ENCODE data around the gene MED8. TPM values are rescaled to one million over a fixed set of nuclear protein-coding genes. Genes with fewer than 3 reads are reported as not detected.

The MED8 gene
- total and polyA plus RNA-seq, 2 of the 13 experiments (the other 11 are each of a cell fraction or from before 2014, with no cell fraction given): 16.9 to 77.4 TPM

GRCh38 chr1:43367904-43368645 is 21.5 kb downstream of the MED8 start, which contains the start of gene ELOVL1 (continued):
- peak; percentile 69 for TF ChIP-seq RFXAP (CRISPR knock-in tag; IDR thresholded peaks at IDR 0.05; ENCODE audit: borderline replicate concordance)
- TF ChIP-seq ZMAT3 (CRISPR knock-in tag; conservative IDR thresholded peaks at IDR 0.05): peak; percentile 86
- TF ChIP-seq KMT2A (CRISPR knock-in tag; IDR thresholded peaks at IDR 0.05): peak; percentile 80
- TF ChIP-seq TEF (CRISPR knock-in tag; IDR thresholded peaks at IDR 0.05): 0 out of 2 replicates have a peak, but pooled peaks have one; percentile 15
- TF ChIP-seq ZNF20 (CRISPR knock-in tag; IDR thresholded peaks at IDR 0.05): no peak
- TF ChIP-seq ZNF777 (CRISPR knock-in tag; IDR thresholded peaks at IDR 0.05): peak; percentile 90
- peak; percentile 89 for TF ChIP-seq ZNF160 (CRISPR knock-in tag; IDR thresholded peaks at IDR 0.05)
- peak; percentile 62 for TF ChIP-seq ELF1 (CRISPR knock-in tag; IDR thresholded peaks at IDR 0.05)
- TF ChIP-seq HOXA5 (CRISPR knock-in tag; IDR thresholded peaks at IDR 0.05): peak; percentile 62; the same call in 1 of the 2 replicates
- no peak for TF ChIP-seq PAF1 (CRISPR knock-in tag; IDR thresholded peaks at IDR 0.05)
- TF ChIP-seq NRL (CRISPR knock-in tag; IDR thresholded peaks at IDR 0.05; ENCODE audit: borderline replicate concordance): peak; percentile 81
- peak; percentile 65 for TF ChIP-seq HNRNPLL (IDR thresholded peaks at IDR 0.05; ENCODE audit: low read depth, low read length, poor library complexity, severe bottlenecking)
- TF ChIP-seq HNRNPUL1 (IDR thresholded peaks at IDR 0.05; ENCODE audit: low read depth, low read length): no peak
- peak; percentile 64 for TF ChIP-seq HOXA3 (CRISPR knock-in tag; IDR thresholded peaks at IDR 0.05)
- no peak for TF ChIP-seq SP140L (CRISPR knock-in tag; IDR thresholded peaks at IDR 0.05; ENCODE audit: borderline replicate concordance)
- peak; percentile 69 for TF ChIP-seq XRCC5 (optimal IDR thresholded peaks at IDR 0.05; ENCODE audit: low read length)
- no peak for TF ChIP-seq GATA4 (IDR thresholded peaks at IDR 0.05; ENCODE audit: borderline replicate concordance, low read depth)
- 0 out of 2 replicates have a peak, but pooled peaks have one; percentile 76 for TF ChIP-seq ATAD3A (CRISPR knock-in tag; IDR thresholded peaks at IDR 0.05)
- no peak for TF ChIP-seq ZNF326 (CRISPR knock-in tag; IDR thresholded peaks at IDR 0.05; ENCODE audit: borderline replicate concordance)
- TF ChIP-seq SMYD3 (CRISPR knock-in tag; IDR thresholded peaks at IDR 0.05): peak; percentile 92
- TF ChIP-seq HOXA7 (CRISPR knock-in tag; IDR thresholded peaks at IDR 0.05): 0 out of 2 replicates have a peak, but pooled peaks have one; percentile 20
- peak; percentile 88; the same call in 1 of the 2 replicates for TF ChIP-seq CBX5 (CRISPR knock-in tag; IDR thresholded peaks at IDR 0.05; ENCODE audit: borderline replicate concordance)
- no peak for TF ChIP-seq ZNF260 (CRISPR knock-in tag; IDR thresholded peaks at IDR 0.05; ENCODE audit: borderline replicate concordance, low read depth)
- TF ChIP-seq NAIF1 (CRISPR knock-in tag; IDR thresholded peaks at IDR 0.05; ENCODE audit: borderline replicate concordance): no peak
- peak; percentile 88; the same call in 1 of the 2 replicates for TF ChIP-seq ZNF703 (CRISPR knock-in tag; IDR thresholded peaks at IDR 0.05; ENCODE audit: borderline replicate concordance)
- TF ChIP-seq GTF3A (CRISPR knock-in tag; conservative IDR thresholded peaks at IDR 0.05): no peak
- TF ChIP-seq ZNF138 (CRISPR knock-in tag; IDR thresholded peaks at IDR 0.05; ENCODE audit: low read depth): no peak
- TF ChIP-seq ZNF282 (IDR thresholded peaks at IDR 0.05; ENCODE audit: partially characterized antibody): no peak
- 0 out of 2 replicates have a peak, but pooled peaks have one; percentile 81 for TF ChIP-seq GPN1 (CRISPR knock-in tag; IDR thresholded peaks at IDR 0.05; ENCODE audit: borderline replicate concordance)
- TF ChIP-seq NR2F2 (IDR thresholded peaks at IDR 0.05; ENCODE audit: borderline replicate concordance, low read depth): no peak
- peak; percentile 72; the same call in 1 of the 2 replicates for TF ChIP-seq ZNF264 (CRISPR knock-in tag; IDR thresholded peaks at IDR 0.05)
- peak; percentile 92 for TF ChIP-seq REPIN1 (CRISPR knock-in tag; IDR thresholded peaks at IDR 0.05; ENCODE audit: borderline replicate concordance, low read depth)
- TF ChIP-seq KLF9 (CRISPR knock-in tag; IDR thresholded peaks at IDR 0.05; ENCODE audit: low read depth): peak; percentile 77; the same call in 1 of the 2 replicates

All from HepG2 (cell line).